Measurements from ENCODE around the gene CDH23. TPM values are rescaled to one million over a fixed set of nuclear protein-coding genes. Genes with fewer than 3 reads are reported as not detected.

The CDH23 gene
- total RNA-seq, 4 donors from 2014 or later: 2.9 to 16.1 (median 5.9) TPM

- no peak for DNase-seq
- H3K36me3 ChIP-seq: no peaks in the 10 kb centered on the region
- intact Hi-C loops (cut with DNase I; ENCODE audit: low total_unique reads) (no loop called here), in situ Hi-C loops (cut with MboI; ENCODE audit: low pct_ligation_motif_present in 1 of 4, low pct_unique_long_range_greater_than_20kb in 1 of 4, low sequenced_read_pairs in 3 of 4) (loop anchor here in 1 of 4 donors (10.0 kb wide), 1 partner anchor 281 kb away; the partner anchor contains the start of gene SLC29A3)
- peaks cover 3 to 21% (median 10%) of the 10 kb centered on the region in 4 donors for H3K4me1 ChIP-seq
- no peak overlapping the region for H3K4me3 ChIP-seq
- H3K9me3 ChIP-seq: no peaks in the 10 kb centered on the region
- 60 to 92% methylated on average over 1 to 7 of the region's 7 CpGs for WGBS, 2 donors (ENCODE audit: low coverage in 1 of 2)
- TF ChIP-seq POLR2AphosphoS5 (IDR thresholded peaks at IDR 0.05) (no peak), POLR2A (IDR thresholded peaks at IDR 0.05) (no peak), EP300 (IDR thresholded peaks at IDR 0.05; ENCODE audit: low read depth) (no peak)
- TF ChIP-seq, protein P1, sequence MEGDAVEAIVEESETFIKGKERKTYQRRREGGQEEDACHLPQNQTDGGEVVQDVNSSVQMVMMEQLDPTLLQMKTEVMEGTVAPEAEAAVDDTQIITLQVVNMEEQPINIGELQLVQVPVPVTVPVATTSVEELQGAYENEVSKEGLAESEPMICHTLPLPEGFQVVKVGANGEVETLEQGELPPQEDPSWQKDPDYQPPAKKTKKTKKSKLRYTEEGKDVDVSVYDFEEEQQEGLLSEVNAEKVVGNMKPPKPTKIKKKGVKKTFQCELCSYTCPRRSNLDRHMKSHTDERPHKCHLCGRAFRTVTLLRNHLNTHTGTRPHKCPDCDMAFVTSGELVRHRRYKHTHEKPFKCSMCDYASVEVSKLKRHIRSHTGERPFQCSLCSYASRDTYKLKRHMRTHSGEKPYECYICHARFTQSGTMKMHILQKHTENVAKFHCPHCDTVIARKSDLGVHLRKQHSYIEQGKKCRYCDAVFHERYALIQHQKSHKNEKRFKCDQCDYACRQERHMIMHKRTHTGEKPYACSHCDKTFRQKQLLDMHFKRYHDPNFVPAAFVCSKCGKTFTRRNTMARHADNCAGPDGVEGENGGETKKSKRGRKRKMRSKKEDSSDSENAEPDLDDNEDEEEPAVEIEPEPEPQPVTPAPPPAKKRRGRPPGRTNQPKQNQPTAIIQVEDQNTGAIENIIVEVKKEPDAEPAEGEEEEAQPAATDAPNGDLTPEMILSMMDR (IDR thresholded peaks at IDR 0.05): no peak
- no peaks in the 10 kb centered on the region for H3K27me3 ChIP-seq
- no peak overlapping the region for H3K27ac ChIP-seq
These were observed 198.9 kb downstream of the CDH23 start for GRCh38 chr10:71595649-71596048.

DNA sequence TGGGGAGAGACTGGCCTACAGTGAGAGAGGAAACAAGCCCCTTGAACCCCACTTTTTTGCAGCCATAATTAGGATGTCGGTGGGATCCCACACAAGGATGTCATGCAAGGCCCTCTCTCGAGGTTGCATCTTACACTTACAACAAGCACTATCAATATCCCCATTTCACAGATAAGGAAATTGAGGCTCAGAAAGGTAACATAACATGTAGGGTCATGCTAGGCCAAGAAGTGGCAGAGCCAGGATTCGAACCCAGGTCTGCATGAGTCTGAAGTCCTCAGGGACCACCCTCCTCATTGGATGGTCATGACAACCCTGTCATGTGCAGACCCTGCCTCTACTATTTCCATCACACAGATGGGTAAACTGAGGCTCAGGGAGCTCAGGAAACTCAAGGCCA is 199.4 kb downstream of the CDH23 start:
- WGBS, 2 donors (ENCODE audit: low coverage in 1 of 2): 91% methylated on average over 3 of the region's 3 CpGs; no CpG with 5 or more reads in 1 of the 2 donors
- intact Hi-C loops (cut with DNase I; ENCODE audit: low total_unique reads) (no loop called here), in situ Hi-C loops (cut with MboI; ENCODE audit: low pct_ligation_motif_present in 1 of 4, low pct_unique_long_range_greater_than_20kb in 1 of 4, low sequenced_read_pairs in 3 of 4) (loop anchor here in 1 of 4 donors (10.0 kb wide), 1 partner anchor 281 kb away; the partner anchor contains the start of gene SLC29A3)
- TF ChIP-seq, protein P1 (IDR thresholded peaks at IDR 0.05): no peak
- TF ChIP-seq POLR2A (IDR thresholded peaks at IDR 0.05): no peak
- TF ChIP-seq EP300 (IDR thresholded peaks at IDR 0.05; ENCODE audit: low read depth): no peak
- TF ChIP-seq POLR2AphosphoS5 (IDR thresholded peaks at IDR 0.05): no peak
- Histone ChIP-seq H3K9me3 (no peaks in the 10 kb centered on the region), H3K27ac (no peak overlapping the region), H3K4me1 (peaks cover 3 to 21% (median 10%) of the 10 kb centered on the region in 4 donors), H3K36me3 (no peaks in the 10 kb centered on the region), H3K4me3 (no peak overlapping the region), H3K27me3 (no peaks in the 10 kb centered on the region)
- DNase-seq: no peak

DNA sequence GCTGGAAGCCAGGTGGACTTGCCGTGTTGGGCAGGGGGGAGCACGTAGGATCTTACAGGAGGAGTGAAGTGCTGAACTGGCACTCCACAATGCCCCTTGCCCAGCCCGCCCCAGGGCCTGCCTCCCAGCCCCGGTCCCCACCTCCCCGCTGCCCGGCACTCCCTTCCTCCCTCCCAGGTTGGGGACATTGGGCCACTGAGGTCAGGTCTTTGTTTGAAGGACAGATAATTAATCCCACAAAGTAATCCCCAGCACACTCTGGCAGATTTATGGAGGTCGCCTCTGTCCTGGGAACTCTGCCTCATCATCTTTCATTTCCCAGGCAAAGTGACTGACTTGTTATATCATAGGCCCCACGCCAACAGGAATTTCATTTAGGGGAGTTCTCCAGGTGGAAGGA is 200.0 kb downstream of the CDH23 start:
- in situ Hi-C loops (cut with MboI; ENCODE audit: low pct_ligation_motif_present in 1 of 4, low pct_unique_long_range_greater_than_20kb in 1 of 4, low sequenced_read_pairs in 3 of 4): loop anchor here in 1 of 4 donors (10.0 kb wide), 1 partner anchor 282 kb away; the partner anchor contains the start of gene SLC29A3
- Histone ChIP-seq H3K27ac (no peak overlapping the region), H3K27me3 (no peaks in the 10 kb centered on the region), H3K4me1 (peaks cover 3 to 21% (median 10%) of the 10 kb centered on the region in 4 donors), H3K9me3 (no peaks in the 10 kb centered on the region), H3K4me3 (no peak overlapping the region), H3K36me3 (no peaks in the 10 kb centered on the region)
- intact Hi-C loops (cut with DNase I; ENCODE audit: low total_unique reads): no loop called here
- DNase-seq: no peak
- TF ChIP-seq EP300 (IDR thresholded peaks at IDR 0.05; ENCODE audit: low read depth) (no peak), POLR2A (IDR thresholded peaks at IDR 0.05) (no peak), POLR2AphosphoS5 (IDR thresholded peaks at IDR 0.05) (no peak)
- TF ChIP-seq, protein P1 (IDR thresholded peaks at IDR 0.05): no peak
- WGBS, 2 donors (ENCODE audit: low coverage in 1 of 2): 92% methylated on average over 8 of the region's 8 CpGs; no CpG with 5 or more reads in 1 of the 2 donors

DNA sequence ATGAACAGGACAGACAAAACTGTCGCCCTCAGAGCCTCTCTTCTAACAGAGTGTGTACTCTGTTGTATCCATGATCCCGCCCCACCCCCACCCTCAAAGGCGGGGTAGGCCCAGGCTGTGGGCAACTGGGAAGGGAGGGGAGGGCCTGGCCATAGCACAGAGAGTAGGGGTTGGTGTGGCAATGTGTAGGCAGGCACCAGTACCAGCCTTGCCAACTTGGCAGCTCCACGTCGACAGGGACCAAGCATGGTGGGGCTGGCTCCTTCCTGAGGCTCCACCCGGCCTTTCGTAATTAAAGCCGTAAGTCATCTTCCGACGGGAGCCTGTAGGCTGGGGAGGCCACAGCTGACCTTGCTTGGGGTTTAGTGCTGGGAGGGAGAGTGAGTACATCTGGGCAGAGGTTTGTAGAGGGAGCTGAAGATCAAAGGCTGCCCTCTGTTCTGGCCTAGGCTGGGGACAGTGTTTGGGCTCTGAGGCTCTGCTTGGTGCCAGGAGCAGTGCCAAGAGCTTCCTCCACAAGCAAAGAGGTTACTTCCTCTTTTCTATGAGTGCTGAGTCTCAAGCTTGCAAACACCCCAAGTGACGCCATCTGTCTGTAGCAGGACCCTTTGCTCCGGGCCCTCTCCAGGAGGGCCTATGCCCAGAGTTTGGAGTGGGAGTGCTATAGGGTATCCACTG is 201.2 kb downstream of the CDH23 start:
- Histone ChIP-seq H3K36me3 (no peaks in the 10 kb centered on the region), H3K9me3 (no peaks in the 10 kb centered on the region), H3K4me1 (peaks cover 3 to 22% (median 10%) of the 10 kb centered on the region in 4 donors), H3K27me3 (no peaks in the 10 kb centered on the region), H3K27ac (peak overlapping the region; percentile 67 to 76 (median 74)), H3K4me3 (no peak overlapping the region)
- in situ Hi-C loops (cut with MboI; ENCODE audit: low pct_ligation_motif_present in 1 of 4, low pct_unique_long_range_greater_than_20kb in 1 of 4, low sequenced_read_pairs in 3 of 4): loop anchor here in 1 of 4 donors (10.0 kb wide), 1 partner anchor 283 kb away; the partner anchor contains the start of gene SLC29A3
- WGBS, 2 donors (ENCODE audit: low coverage in 1 of 2): 44% methylated on average over 12 of the region's 12 CpGs; no CpG with 5 or more reads in 1 of the 2 donors
- peak; percentile 21 for DNase-seq
- intact Hi-C loops (cut with DNase I; ENCODE audit: low total_unique reads): no loop called here
- TF ChIP-seq POLR2A (IDR thresholded peaks at IDR 0.05): no peak
- TF ChIP-seq, protein P1 (IDR thresholded peaks at IDR 0.05): no peak
- no peak for TF ChIP-seq EP300 (IDR thresholded peaks at IDR 0.05; ENCODE audit: low read depth)
- TF ChIP-seq POLR2AphosphoS5 (IDR thresholded peaks at IDR 0.05): no peak

Data from transverse colon (tissue), 4 donors.